Measurements from ENCODE around the gene CCDC148.

DNA sequence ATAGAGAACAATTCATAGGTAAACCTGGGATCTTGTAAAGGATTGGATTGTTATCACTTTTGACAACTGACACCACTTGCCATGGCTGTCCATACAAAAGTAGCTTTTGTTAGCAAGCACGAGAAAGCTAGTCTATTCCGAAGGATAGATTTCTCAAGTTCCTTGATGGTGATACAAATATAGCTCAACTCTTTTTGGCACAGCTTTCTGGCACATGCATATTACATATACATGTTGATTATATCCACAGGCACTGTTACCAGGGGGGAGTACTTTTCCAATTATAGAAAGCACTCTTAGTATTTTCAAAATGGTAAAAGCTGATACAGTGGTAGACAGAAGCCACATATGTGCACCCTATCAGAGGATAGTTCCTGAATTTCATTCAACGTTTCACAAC is 186.0 kb downstream of the CCDC148 start:
- TF ChIP-seq POLR2A (IDR thresholded peaks at IDR 0.05; ENCODE audit: low read depth, low read length) = no peak
- TF ChIP-seq SPI1 (IDR thresholded peaks at IDR 0.05; ENCODE audit: low read depth, low read length) = no peak
- no peak for TF ChIP-seq POLR2AphosphoS5 (IDR thresholded peaks at IDR 0.05; ENCODE audit: low read depth, low read length)
- no peak for TF ChIP-seq TAF1 (IDR thresholded peaks at IDR 0.05; ENCODE audit: low read depth, low read length)
